ENCODE results near the gene SPAG6. TPM values are rescaled to one million over a fixed set of nuclear protein-coding genes. Genes with fewer than 3 reads are reported as not detected.
"Not testable (repeated sequence)": the region's sequence is repeated elsewhere in the genome, so short reads cannot be mapped to it uniquely, and the experiment has no call there.

SPAG6 gene
- total RNA-seq, 2 donors from 2014 or later, result not detected

GRCh38 chr10:22389856-22390589, 44.7 kb downstream of the SPAG6 start:
- no peak overlapping the region for H3K4me3 ChIP-seq
- no peaks in the 10 kb centered on the region for H3K4me1 ChIP-seq (ENCODE audit: control insufficient read depth in 1 of 2, low read depth in 2 of 2)
- DNase-seq (ENCODE audit: low spot score), result no peak
- no peaks in the 10 kb centered on the region for H3K27me3 ChIP-seq (replicated peaks; ENCODE audit: insufficient read depth)
- H3K27ac ChIP-seq, result no peak overlapping the region
- no peak for ATAC-seq (ENCODE audit: insufficient number of reproducible peaks, low FRiP score, low read depth)
- H3K36me3 ChIP-seq, result no peaks in the 10 kb centered on the region
- TF ChIP-seq CTCF (IDR thresholded peaks at IDR 0.05), result no peak
- no peaks in the 10 kb centered on the region for H3K9me3 ChIP-seq

GRCh38 chr10:22391600-22391999, 46.3 kb downstream of the SPAG6 start:
- Histone ChIP-seq H3K36me3 (no peaks in the 10 kb centered on the region), H3K27me3 (replicated peaks; ENCODE audit: insufficient read depth) (no peaks in the 10 kb centered on the region), H3K4me3 (no peak overlapping the region), H3K4me1 (ENCODE audit: control insufficient read depth in 1 of 2, low read depth in 2 of 2) (no peaks in the 10 kb centered on the region), H3K27ac (no peak overlapping the region), H3K9me3 (no peaks in the 10 kb centered on the region)
- TF ChIP-seq CTCF (IDR thresholded peaks at IDR 0.05), result no peak
- ATAC-seq (ENCODE audit: insufficient number of reproducible peaks, low FRiP score, low read depth) (no peak), DNase-seq (ENCODE audit: low spot score) (no peak)

- not testable (repeated sequence) for H3K9me3 ChIP-seq; H3K27ac ChIP-seq; H3K27me3 ChIP-seq (replicated peaks; ENCODE audit: insufficient read depth); H3K4me3 ChIP-seq; H3K36me3 ChIP-seq; DNase-seq (ENCODE audit: low spot score); ATAC-seq (ENCODE audit: insufficient number of reproducible peaks, low FRiP score, low read depth); H3K4me1 ChIP-seq (ENCODE audit: control insufficient read depth in 1 of 2, low read depth in 2 of 2)
These were observed 50.9 kb downstream of the SPAG6 start for GRCh38 chr10:22396195-22396594.

- not testable (repeated sequence) for H3K27me3 ChIP-seq (replicated peaks; ENCODE audit: insufficient read depth); H3K4me1 ChIP-seq (ENCODE audit: control insufficient read depth in 1 of 2, low read depth in 2 of 2); DNase-seq (ENCODE audit: low spot score); H3K4me3 ChIP-seq; ATAC-seq (ENCODE audit: insufficient number of reproducible peaks, low FRiP score, low read depth); H3K36me3 ChIP-seq; H3K27ac ChIP-seq; H3K9me3 ChIP-seq
These were observed 61.6 kb downstream of the SPAG6 start for GRCh38 chr10:22406916-22407315.

GRCh38 chr10:22410394-22410793, 65.1 kb downstream of the SPAG6 start:
- H3K27ac ChIP-seq, result no peak overlapping the region
- no peak overlapping the region for H3K4me3 ChIP-seq
- H3K4me1 ChIP-seq (ENCODE audit: control insufficient read depth in 1 of 2, low read depth in 2 of 2), result no peaks in the 10 kb centered on the region
- DNase-seq (ENCODE audit: low spot score) (no peak), ATAC-seq (ENCODE audit: insufficient number of reproducible peaks, low FRiP score, low read depth) (no peak)
- no peaks in the 10 kb centered on the region for H3K36me3 ChIP-seq
- no peaks in the 10 kb centered on the region for H3K9me3 ChIP-seq
- no peak for TF ChIP-seq CTCF (IDR thresholded peaks at IDR 0.05)
- no peaks in the 10 kb centered on the region for H3K27me3 ChIP-seq (replicated peaks; ENCODE audit: insufficient read depth)

- Histone ChIP-seq H3K27me3 (replicated peaks; ENCODE audit: insufficient read depth) (no peaks in the 10 kb centered on the region), H3K36me3 (no peaks in the 10 kb centered on the region), H3K4me3 (no peak overlapping the region), H3K4me1 (ENCODE audit: control insufficient read depth in 1 of 2, low read depth in 2 of 2) (no peaks in the 10 kb centered on the region), H3K9me3 (no peaks in the 10 kb centered on the region), H3K27ac (no peak overlapping the region)
- no peak for TF ChIP-seq CTCF (IDR thresholded peaks at IDR 0.05)
- DNase-seq (ENCODE audit: low spot score) (no peak), ATAC-seq (ENCODE audit: insufficient number of reproducible peaks, low FRiP score, low read depth) (no peak)
These were observed 65.5 kb downstream of the SPAG6 start for GRCh38 chr10:22410846-22411245.
